ENCODE measurements around the gene CALN1. TPM values are rescaled to one million over a fixed set of nuclear protein-coding genes. Genes with fewer than 3 reads are reported as not detected.

CALN1 gene
- total and polyA plus RNA-seq, 2 of the 8 experiments (the other 6 are each of a cell fraction or from before 2014, with no cell fraction given): 6.4 to 15.2 TPM

GRCh38 chr7:72278550-72278949 is 133.6 kb downstream of the CALN1 start:
- Histone ChIP-seq H3K36me3 (ENCODE audit: control insufficient read depth in 2 of 4, insufficient read depth in 4 of 4, low read length in 3 of 4) (peaks cover 0 to 7% (median 0%) of the 10 kb centered on the region in 4 experiments; a peak in 1 of 8 replicates), H3K4me2 (ENCODE audit: insufficient read depth in 1 of 2, low read depth in 2 of 2, low read length in 2 of 2) (no peak overlapping the region), H3K79me2 (ENCODE audit: control insufficient read depth in 1 of 2, insufficient read depth in 2 of 2, low read length in 2 of 2) (no peaks in the 10 kb centered on the region), H4K91ac (replicated peaks; ENCODE audit: insufficient read length, low read length) (no peak overlapping the region), H4K20me1 (replicated peaks in 1 of 2; ENCODE audit: control insufficient read depth in 1 of 2, insufficient read depth in 2 of 2, low read length in 2 of 2) (no peaks in the 10 kb centered on the region), H2BK15ac (ENCODE audit: low read length) (no peak overlapping the region), H3K23ac (ENCODE audit: insufficient read length) (no peak overlapping the region), H2BK12ac (ENCODE audit: low read depth, low read length) (no peak overlapping the region), H3K14ac (ENCODE audit: insufficient read length) (no peak overlapping the region), H4K8ac (ENCODE audit: extremely low read depth, insufficient read depth, low read length) (no peak overlapping the region), H3K56ac (replicated peaks; ENCODE audit: insufficient read length, low read depth, low read length) (no peak overlapping the region), H4K5ac (ENCODE audit: insufficient read length, low read depth, low read length) (no peak overlapping the region), H2BK20ac (ENCODE audit: low read length) (no peak overlapping the region), H2AK5ac (ENCODE audit: low read depth, low read length) (no peak overlapping the region), H3K18ac (ENCODE audit: extremely low read depth, low read length) (no peak overlapping the region), H3K27ac (ENCODE audit: low read depth, low read length) (no peak overlapping the region), H3K4me1 (replicated peaks in 1 of 4; ENCODE audit: control insufficient read depth in 3 of 4, insufficient read depth in 4 of 4, low read length in 3 of 4) (no peaks in the 10 kb centered on the region; a peak in 1 of 7 replicates), H2AFZ (ENCODE audit: low read length) (no peak overlapping the region), H3K9ac (replicated peaks in 1 of 4; ENCODE audit: extremely low read depth in 1 of 4, low read depth in 3 of 4, low read length in 3 of 4) (no peak overlapping the region), H3K4ac (replicated peaks; ENCODE audit: insufficient read length, low read depth, low read length) (no peak overlapping the region), H2BK5ac (ENCODE audit: low read depth, low read length) (no peak overlapping the region), H3K23me2 (ENCODE audit: low read depth, low read length) (no peaks in the 10 kb centered on the region), H3K4me3 (ENCODE audit: extremely low read depth in 1 of 4, insufficient read depth in 2 of 4, low read depth in 3 of 4, low read length in 4 of 4) (no peak overlapping the region), H3K27me3 (replicated peaks in 1 of 4; ENCODE audit: control insufficient read depth in 3 of 4, extremely low read depth in 1 of 4, insufficient read depth in 3 of 4, low read length in 3 of 4) (no peaks in the 10 kb centered on the region), H3K9me3 (ENCODE audit: insufficient read depth in 2 of 2, low read depth in 1 of 2, low read length in 1 of 2) (peaks cover 0 to 7% of the 10 kb centered on the region in 2 experiments; a peak in 2 of 4 replicates), H3K79me1 (ENCODE audit: low read depth, low read length) (no peaks in the 10 kb centered on the region), H2BK120ac (replicated peaks; ENCODE audit: low read depth, low read length) (no peak overlapping the region)
- 87% methylated on average over 8 of the region's 8 CpGs; no CpG with 5 or more reads in 1 of the 2 experiments for WGBS, 2 experiments (ENCODE audit: extremely low coverage in 1 of 2, insufficient coverage in 1 of 2, insufficient read length in 1 of 2, insufficient replicate concordance in 2 of 2, low coverage in 1 of 2, low lambda C conversion rate in 2 of 2, missing lambda C conversion rate in 1 of 2)
- CTCF ChIA-PET (ENCODE audit: partially characterized antibody): interaction anchor here (0.7 to 1.7 kb wide), 2 partner anchors 11 to 163 kb away, joined by 3 to 4 read pairs; no protein-coding TSS in a partner anchor
- 0 out of 4 replicates have a peak, but pooled peaks of 1 of the 2 experiments have one; percentile 5 for TF ChIP-seq RAD21 (IDR thresholded peaks at IDR 0.05 in 1 of 2, conservative IDR thresholded peaks at IDR 0.05 in 1 of 2; ENCODE audit: low read depth in 2 of 2, low read length in 2 of 2)
- TF ChIP-seq EZH2 (IDR thresholded peaks at IDR 0.05; ENCODE audit: low read depth, low read length, severe bottlenecking): no peak
- no peak for DNase-seq (ENCODE audit: low read depth in 1 of 2, low spot score in 2 of 2)
- no peak for FAIRE-seq
- POLR2A ChIA-PET (ENCODE audit: partially characterized antibody): no interaction called here

Data from H1 (cell line).